ENCODE results near the gene TSPAN3.

The TSPAN3 gene

GRCh38 chr15:77024273-77025082, 46.4 kb downstream of the TSPAN3 start:
- TF ChIP-seq CTCF (IDR thresholded peaks at IDR 0.05) (peak; percentile 98), ZFX (IDR thresholded peaks at IDR 0.05; ENCODE audit: borderline replicate concordance) (no peak)
- H3K27ac ChIP-seq: no peak overlapping the region

- no peak for TF ChIP-seq ZFX (IDR thresholded peaks at IDR 0.05; ENCODE audit: borderline replicate concordance)
- no peak for TF ChIP-seq CTCF (IDR thresholded peaks at IDR 0.05)
- no peak overlapping the region for H3K27ac ChIP-seq
Observed at GRCh38 chr15:77023576-77024272, 47.2 kb downstream of the TSPAN3 start.

- no peak overlapping the region for H3K27ac ChIP-seq
- TF ChIP-seq ZFX (IDR thresholded peaks at IDR 0.05; ENCODE audit: borderline replicate concordance) (no peak), CTCF (IDR thresholded peaks at IDR 0.05) (no peak)
Observed at GRCh38 chr15:77022646-77023575, 48.0 kb downstream of the TSPAN3 start.

GRCh38 chr15:77021803-77022381, 49.0 kb downstream of the TSPAN3 start:
- no peak overlapping the region for H3K27ac ChIP-seq
- no peak for TF ChIP-seq ZFX (IDR thresholded peaks at IDR 0.05; ENCODE audit: borderline replicate concordance)
- no peak for TF ChIP-seq CTCF (IDR thresholded peaks at IDR 0.05)

- TF ChIP-seq CTCF (IDR thresholded peaks at IDR 0.05): no peak
- no peak overlapping the region for H3K27ac ChIP-seq
Observed at GRCh38 chr15:77021088-77021481, 49.8 kb downstream of the TSPAN3 start.

- H3K27ac ChIP-seq: no peak overlapping the region
- no peak for TF ChIP-seq ZFX (IDR thresholded peaks at IDR 0.05; ENCODE audit: borderline replicate concordance)
Observed at GRCh38 chr15:77020348-77021087, 50.4 kb downstream of the TSPAN3 start.
